Activated T-helper 2 cell treated with anti-CD3 and anti-CD28 coated beads, Interferon-gamma antibody, Interleukin-2, Interleukin-4, amounts not matched to agents 10 μg/mL and 5 μg/mL and 100 μg/mL, durations not matched to agents 14 hours and 24 hours and 36 hours (primary cell): ENCODE results near the gene ADARB1. TPM values are rescaled to one million over a fixed set of nuclear protein-coding genes. Genes with fewer than 3 reads are reported as not detected.

Experiments used
- DNase-seq: peaks from one replicate; pipeline ENCODE4 v3.0.0; 2021; ENCODE audit warnings: low spot score
- H3K27ac Mint-ChIP-seq: one replicate; pipeline ENCODE4 v1.8.0; 2021; ENCODE audit warnings: mixed read lengths
- H3K27me3 Mint-ChIP-seq: one replicate; pipeline ENCODE4 v1.8.0; 2021; ENCODE audit warnings: low read depth, mixed read lengths
- H3K36me3 Mint-ChIP-seq: one replicate; pipeline ENCODE4 v1.8.0; 2021; ENCODE audit warnings: low read depth, mixed read lengths
- H3K4me1 Mint-ChIP-seq: one replicate; pipeline ENCODE4 v1.8.0; 2021; ENCODE audit warnings: low read depth, mixed read lengths
- H3K4me3 Mint-ChIP-seq: one replicate; pipeline ENCODE4 v1.8.0; 2021; ENCODE audit warnings: low read depth, mild to moderate bottlenecking, moderate library complexity, mixed read lengths
- H3K9me3 Mint-ChIP-seq: one replicate; pipeline ENCODE4 v1.8.0; 2021; ENCODE audit warnings: mixed read lengths
- intact Hi-C: fragments of 100-400 bp; cut with micrococcal nuclease; formaldehyde crosslinking; loops from one replicate; pipeline ENCODE4 v1.15.1; 2023
- total RNA-seq: library from RNA; stranded (reverse); gene quantifications from 2 replicates; pipeline ENCODE4 v1.2.3, GENCODE V29; 2022

ADARB1 gene
- total RNA-seq, 1 donor from 2014 or later = 25.8 TPM

- H3K27ac Mint-ChIP-seq = peak overlapping the region; percentile 51
- DNase-seq = no peak
- H3K27me3 Mint-ChIP-seq = no peaks in the 10 kb centered on the region
- H3K4me1 Mint-ChIP-seq = peaks cover 78% of the 10 kb centered on the region
- H3K9me3 Mint-ChIP-seq = no peaks in the 10 kb centered on the region
- H3K36me3 Mint-ChIP-seq = peaks cover 29% of the 10 kb centered on the region
- intact Hi-C loops = loop anchor here (2.0 to 5.0 kb wide), 5 partner anchors 30 to 740 kb away; partner anchors contain the start of genes ITGB2 and PTTG1IP
- H3K4me3 Mint-ChIP-seq = peak overlapping the region; percentile 11
Observed at GRCh38 chr21:45078371-45078770, 4.0 kb downstream of the ADARB1 start.

DNA sequence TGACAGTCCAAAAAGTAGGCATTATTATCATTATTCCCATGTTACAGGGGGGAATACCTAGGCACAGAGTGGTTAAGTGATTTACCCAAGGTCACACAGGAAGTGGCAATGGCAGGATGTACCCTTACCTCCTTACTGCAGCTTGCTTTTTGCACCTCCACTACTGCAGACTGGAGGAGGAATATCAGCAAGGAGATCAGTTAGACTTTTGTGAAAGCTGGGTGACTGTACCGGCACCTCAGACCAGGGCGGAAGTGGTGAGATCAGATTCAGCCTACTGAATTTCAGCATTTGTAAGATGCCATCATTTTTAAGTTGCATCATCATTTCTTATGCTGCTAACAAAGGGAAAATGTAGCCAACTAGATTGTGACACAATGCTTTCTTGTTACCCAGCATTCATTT is 4.5 kb downstream of the ADARB1 start:
- Mint-ChIP-seq H3K9me3 (no peaks in the 10 kb centered on the region), H3K4me1 (peaks cover 80% of the 10 kb centered on the region), H3K27me3 (no peaks in the 10 kb centered on the region), H3K4me3 (peak overlapping the region; percentile 45), H3K27ac (peak overlapping the region; percentile 92), H3K36me3 (peaks cover 33% of the 10 kb centered on the region)
- intact Hi-C loops = loop anchor here (1.0 to 5.0 kb wide), 6 partner anchors 8 to 740 kb away; partner anchors contain the start of genes ITGB2 and PTTG1IP
- peak; percentile 80 for DNase-seq

DNA sequence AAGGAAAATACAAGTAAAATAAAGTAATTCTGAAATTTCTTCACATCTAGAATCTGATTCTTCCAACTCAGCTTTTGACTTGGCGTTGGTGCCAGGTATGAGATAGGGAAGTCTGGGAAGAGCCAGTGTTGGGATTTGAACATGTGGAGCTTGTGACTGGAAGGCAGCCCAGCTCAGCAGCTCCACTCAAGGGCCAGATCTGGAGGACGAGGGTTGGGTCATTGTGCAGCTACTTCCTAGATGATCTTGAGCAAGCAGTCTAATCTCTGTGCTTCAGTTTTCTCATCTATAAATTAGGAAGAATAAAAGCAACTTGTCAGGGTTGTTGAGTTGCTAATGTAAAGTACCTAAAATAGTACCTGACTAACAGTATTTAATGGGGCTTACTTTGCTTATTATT is 5.0 kb downstream of the ADARB1 start:
- H3K27me3 Mint-ChIP-seq = no peaks in the 10 kb centered on the region
- H3K4me3 Mint-ChIP-seq = peak overlapping the region; percentile 45
- H3K9me3 Mint-ChIP-seq = no peaks in the 10 kb centered on the region
- intact Hi-C loops = loop anchor here (1.0 to 5.0 kb wide), 6 partner anchors 8 to 739 kb away; partner anchors contain the start of genes ITGB2 and PTTG1IP
- H3K27ac Mint-ChIP-seq = peak overlapping the region; percentile 92
- peaks cover 37% of the 10 kb centered on the region for H3K36me3 Mint-ChIP-seq
- no peak for DNase-seq
- H3K4me1 Mint-ChIP-seq = peaks cover 85% of the 10 kb centered on the region

- Mint-ChIP-seq H3K4me3 (peak overlapping the region; percentile 38), H3K27ac (peak overlapping the region; percentile 92), H3K4me1 (peaks cover 92% of the 10 kb centered on the region), H3K36me3 (peaks cover 37% of the 10 kb centered on the region), H3K9me3 (no peaks in the 10 kb centered on the region), H3K27me3 (no peaks in the 10 kb centered on the region)
- DNase-seq = no peak
- intact Hi-C loops = no loop called here
Observed at GRCh38 chr21:45080232-45080631, 5.9 kb downstream of the ADARB1 start.

DNA sequence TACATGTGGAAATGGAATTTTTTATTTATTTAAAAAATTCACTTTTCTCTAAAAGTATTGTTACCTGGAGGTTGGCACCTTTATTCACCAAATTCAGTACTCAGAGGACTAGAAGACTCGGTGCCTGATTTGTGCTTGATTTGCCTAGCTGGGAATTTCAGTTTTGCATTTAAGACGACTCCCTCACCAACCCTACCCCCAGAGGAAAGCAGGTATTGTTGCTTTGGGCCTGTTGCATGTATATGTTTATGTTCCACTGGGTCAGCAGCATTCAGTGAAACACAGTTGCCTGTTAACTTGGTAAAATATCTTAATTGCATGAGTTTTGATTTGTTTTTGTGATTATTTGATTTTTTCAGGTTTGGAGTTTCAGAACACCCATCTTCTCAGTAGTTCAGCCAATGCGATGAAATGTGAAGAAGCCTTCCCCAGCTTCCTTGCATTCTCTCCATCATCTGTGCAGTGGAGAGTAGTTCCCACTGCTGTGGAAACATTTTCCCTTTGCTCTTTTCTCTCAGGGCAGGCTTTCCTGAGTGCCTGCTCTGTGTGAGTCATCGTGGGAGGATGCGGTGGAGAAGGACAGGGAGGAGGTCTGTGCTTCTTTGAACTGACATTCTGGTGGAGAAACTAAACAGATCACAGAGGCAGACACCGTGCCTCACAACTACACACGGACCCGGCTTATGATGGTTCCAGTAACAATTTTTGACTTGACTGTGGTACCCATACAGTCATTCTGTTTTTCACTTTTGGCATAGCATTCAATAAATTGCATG is 6.4 kb downstream of the ADARB1 start:
- peak overlapping the region; percentile 37 for H3K4me3 Mint-ChIP-seq
- intact Hi-C loops = no loop called here
- peak; percentile 34 for DNase-seq
- H3K9me3 Mint-ChIP-seq = no peaks in the 10 kb centered on the region
- H3K27me3 Mint-ChIP-seq = no peaks in the 10 kb centered on the region
- H3K27ac Mint-ChIP-seq = peak overlapping the region; percentile 81
- H3K4me1 Mint-ChIP-seq = peaks cover 94% of the 10 kb centered on the region
- H3K36me3 Mint-ChIP-seq = peaks cover 37% of the 10 kb centered on the region

- no peak for DNase-seq
- Mint-ChIP-seq H3K4me3 (peak overlapping the region; percentile 24), H3K27me3 (no peaks in the 10 kb centered on the region), H3K27ac (peak overlapping the region; percentile 38), H3K9me3 (no peaks in the 10 kb centered on the region), H3K4me1 (peaks cover 94% of the 10 kb centered on the region), H3K36me3 (peaks cover 37% of the 10 kb centered on the region)
- intact Hi-C loops = no loop called here
Observed at GRCh38 chr21:45081636-45082035, 7.3 kb downstream of the ADARB1 start.

GRCh38 chr21:45082736-45083135 is 8.4 kb downstream of the ADARB1 start:
- no peak overlapping the region for H3K4me3 Mint-ChIP-seq
- H3K27me3 Mint-ChIP-seq = no peaks in the 10 kb centered on the region
- intact Hi-C loops = no loop called here
- H3K36me3 Mint-ChIP-seq = peaks cover 42% of the 10 kb centered on the region
- peaks cover 96% of the 10 kb centered on the region for H3K4me1 Mint-ChIP-seq
- DNase-seq = no peak
- H3K9me3 Mint-ChIP-seq = no peaks in the 10 kb centered on the region
- no peak overlapping the region for H3K27ac Mint-ChIP-seq

- Mint-ChIP-seq H3K4me1 (peaks cover 95% of the 10 kb centered on the region), H3K36me3 (peaks cover 45% of the 10 kb centered on the region), H3K4me3 (no peak overlapping the region), H3K27ac (peak overlapping the region; percentile 38), H3K9me3 (no peaks in the 10 kb centered on the region), H3K27me3 (no peaks in the 10 kb centered on the region)
- DNase-seq = no peak
- intact Hi-C loops = no loop called here
Observed at GRCh38 chr21:45084121-45084520, 9.7 kb downstream of the ADARB1 start.

- Mint-ChIP-seq H3K27me3 (no peaks in the 10 kb centered on the region), H3K36me3 (peaks cover 49% of the 10 kb centered on the region), H3K9me3 (no peaks in the 10 kb centered on the region), H3K4me1 (peaks cover 91% of the 10 kb centered on the region), H3K27ac (no peak overlapping the region), H3K4me3 (no peak overlapping the region)
- intact Hi-C loops = no loop called here
- no peak for DNase-seq
Observed at GRCh38 chr21:45084881-45085536, 10.6 kb downstream of the ADARB1 start.

DNA sequence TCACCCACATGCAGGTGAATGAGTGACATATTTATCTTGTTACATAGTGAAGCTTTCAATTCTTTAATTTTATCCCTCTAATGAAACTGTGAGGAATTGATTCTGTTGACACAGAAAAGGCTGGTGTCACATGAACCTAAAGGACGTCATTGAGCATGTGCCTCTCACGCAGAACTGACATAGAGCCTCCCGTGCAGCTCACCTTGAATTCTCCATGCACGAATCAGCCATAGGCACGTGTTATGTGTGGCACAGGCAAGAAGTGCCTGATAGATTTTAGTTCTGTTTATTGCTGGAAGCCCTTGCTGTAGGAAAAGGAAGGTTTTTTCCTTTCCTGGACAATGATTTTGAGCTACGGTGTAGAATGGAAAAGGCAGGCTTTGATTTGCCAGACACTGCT is 11.3 kb downstream of the ADARB1 start:
- Mint-ChIP-seq H3K9me3 (no peaks in the 10 kb centered on the region), H3K4me1 (peaks cover 86% of the 10 kb centered on the region), H3K27me3 (no peaks in the 10 kb centered on the region), H3K4me3 (no peak overlapping the region), H3K36me3 (peaks cover 47% of the 10 kb centered on the region), H3K27ac (no peak overlapping the region)
- no peak for DNase-seq
- intact Hi-C loops = loop anchor here (2.0 kb wide), 1 partner anchor 19 kb away; no protein-coding TSS in a partner anchor

DNA sequence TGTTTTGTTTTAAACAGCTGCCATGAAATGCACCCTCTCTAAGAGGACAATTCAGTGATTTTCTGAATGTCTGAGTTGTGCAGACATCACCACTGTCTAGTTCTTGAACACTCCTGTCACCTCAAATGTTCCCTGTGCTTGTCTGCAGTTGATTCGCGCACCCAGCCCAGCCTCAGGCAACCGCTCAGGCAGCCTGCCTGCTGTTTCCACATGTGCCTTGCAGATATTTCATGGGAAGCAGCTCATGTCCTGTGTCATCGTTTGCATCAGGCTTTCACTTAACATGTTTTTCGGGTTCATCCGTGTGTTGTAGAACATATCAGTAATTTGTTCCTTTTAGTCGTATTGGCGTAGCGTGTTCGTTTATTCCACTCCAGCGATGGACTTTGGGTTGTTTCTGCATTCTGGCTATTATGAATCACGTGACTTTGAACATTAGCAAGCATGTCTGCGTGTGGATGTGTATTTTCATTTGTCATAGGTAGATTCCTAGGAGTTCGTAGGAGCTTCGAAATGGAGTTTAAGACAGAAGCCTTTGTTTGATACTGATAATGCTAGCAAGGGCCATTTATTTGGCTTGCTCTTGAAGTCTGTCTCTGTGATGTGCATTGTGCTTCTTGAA is 12.1 kb downstream of the ADARB1 start:
- H3K36me3 Mint-ChIP-seq = peaks cover 40% of the 10 kb centered on the region
- H3K4me3 Mint-ChIP-seq = no peak overlapping the region
- peaks cover 86% of the 10 kb centered on the region for H3K4me1 Mint-ChIP-seq
- H3K27ac Mint-ChIP-seq = peak overlapping the region; percentile 77
- H3K9me3 Mint-ChIP-seq = no peaks in the 10 kb centered on the region
- no peak for DNase-seq
- no peaks in the 10 kb centered on the region for H3K27me3 Mint-ChIP-seq
- intact Hi-C loops = loop anchor here (2.0 kb wide), 1 partner anchor 18 kb away; no protein-coding TSS in a partner anchor

DNA sequence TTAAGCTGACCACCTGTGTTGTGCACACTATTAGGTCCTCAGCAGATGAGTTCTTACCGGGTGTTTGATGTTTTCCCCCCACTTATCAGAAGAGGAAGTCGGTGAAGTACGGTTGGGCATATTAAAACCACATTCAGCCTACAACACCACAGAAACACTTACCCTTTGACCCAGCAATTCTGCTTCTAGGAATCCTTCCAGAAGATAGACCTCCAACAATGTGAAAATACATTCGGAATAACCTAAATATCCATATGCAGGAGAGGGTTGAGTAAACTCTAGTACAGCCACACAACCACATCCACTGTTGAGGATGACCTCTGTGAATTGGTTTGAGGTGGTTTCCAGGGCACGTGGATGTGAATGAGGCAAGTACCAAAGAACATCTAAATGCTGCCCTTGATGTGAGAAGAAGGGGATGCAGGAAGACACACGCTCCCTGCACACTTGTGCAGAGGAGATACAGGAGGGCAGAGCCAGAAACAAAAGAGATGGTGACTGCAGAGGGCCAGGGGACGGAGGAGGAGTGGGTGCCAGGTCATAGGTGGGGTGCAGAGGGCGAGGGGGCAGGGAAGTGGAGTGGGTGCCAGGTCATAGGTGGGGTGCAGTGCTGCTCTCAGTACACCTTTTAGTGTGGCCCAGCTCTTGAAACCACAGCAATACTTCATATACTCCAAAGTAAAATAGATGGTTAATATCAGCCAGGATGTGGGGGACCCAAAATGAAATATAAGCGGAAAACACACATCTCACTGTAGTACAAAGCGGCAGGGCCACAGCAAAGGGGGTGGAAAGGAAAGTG is 12.8 kb downstream of the ADARB1 start:
- no peak for DNase-seq
- no peaks in the 10 kb centered on the region for H3K27me3 Mint-ChIP-seq
- H3K27ac Mint-ChIP-seq = peak overlapping the region; percentile 77
- no peaks in the 10 kb centered on the region for H3K9me3 Mint-ChIP-seq
- peaks cover 80% of the 10 kb centered on the region for H3K4me1 Mint-ChIP-seq
- intact Hi-C loops = loop anchor here (1.0 to 2.0 kb wide), 2 partner anchors 8 to 18 kb away; no protein-coding TSS in a partner anchor
- peaks cover 33% of the 10 kb centered on the region for H3K36me3 Mint-ChIP-seq
- peak overlapping the region; percentile 56 for H3K4me3 Mint-ChIP-seq
